SK-N-SH treated with all-trans-retinoic acid at 6 μM for 48 hours (cell line): ENCODE results near the gene ADAMTSL3.

ENCODE experiments used
- ATAC-seq: fragments of 200-7000 bp; cut with Tn5 transposase; 3 replicates; pipeline ENCODE4 v1.9.1; 2020; ENCODE audit warnings: mild to moderate bottlenecking, moderate library complexity
- ARNTL ChIP-seq: fragments of 450-650 bp; formaldehyde crosslinking; IDR thresholded peaks from 2 replicates; pipeline ENCODE4 v1.5.0; 2020; ENCODE audit warnings: low read depth, mild to moderate bottlenecking, moderate library complexity, borderline replicate concordance
- BACH2 ChIP-seq: fragments of 250-450 bp; sonication (Bioruptor Pico); IDR thresholded peaks from 2 replicates; pipeline ENCODE4 v1.9.0; 2021; ENCODE audit warnings: mild to moderate bottlenecking, borderline replicate concordance
- CREB5 ChIP-seq: fragments of 250-450 bp; sonication (Bioruptor Pico); IDR thresholded peaks from 2 replicates; pipeline ENCODE4 v1.5.1; 2020; ENCODE audit warnings: low read depth, mild to moderate bottlenecking, moderate library complexity
- CSDC2 ChIP-seq: fragments of 250-450 bp; sonication (Bioruptor Pico); IDR thresholded peaks from 2 replicates; pipeline ENCODE4 v1.5.0; 2020; ENCODE audit warnings: mild to moderate bottlenecking, moderate library complexity
- CSRNP3 ChIP-seq: fragments of 250-450 bp; sonication (Bioruptor Pico); IDR thresholded peaks from 2 replicates; pipeline ENCODE4 v1.5.1; 2021; ENCODE audit warnings: mild to moderate bottlenecking, moderate library complexity
- ESRRG ChIP-seq: fragments of 250-450 bp; sonication (Bioruptor Pico); IDR thresholded peaks from 2 replicates; pipeline ENCODE4 v1.6.1; 2021; ENCODE audit warnings: mild to moderate bottlenecking
- ISL1 ChIP-seq: fragments of 250-450 bp; sonication (Bioruptor Pico); IDR thresholded peaks from 2 replicates; pipeline ENCODE4 v2.1.2; 2022; ENCODE audit warnings: mild to moderate bottlenecking, moderate library complexity
- RARB ChIP-seq: fragments of 250-450 bp; sonication (Bioruptor Pico); IDR thresholded peaks from 2 replicates; pipeline ENCODE4 v1.8.0; 2021; ENCODE audit warnings: mild to moderate bottlenecking, moderate library complexity
- SNAI2 ChIP-seq: fragments of 250-450 bp; sonication (Bioruptor Pico); IDR thresholded peaks from 2 replicates; pipeline ENCODE4 v1.5.0; 2020; ENCODE audit warnings: mild to moderate bottlenecking, moderate library complexity
- TCF4 ChIP-seq: fragments of 250-450 bp; sonication (Bioruptor Pico); IDR thresholded peaks from 2 replicates; pipeline ENCODE4 v1.8.0; 2021; ENCODE audit warnings: mild to moderate bottlenecking, moderate library complexity, borderline replicate concordance
- TOX ChIP-seq: fragments of 250-450 bp; sonication (Bioruptor Pico); IDR thresholded peaks from 2 replicates; pipeline ENCODE4 v1.8.0; 2021; ENCODE audit warnings: mild to moderate bottlenecking, moderate library complexity, borderline replicate concordance
- TSHZ2 ChIP-seq: fragments of 250-450 bp; sonication (Bioruptor Pico); IDR thresholded peaks from 2 replicates; pipeline ENCODE4 v1.5.0; 2020; ENCODE audit warnings: mild to moderate bottlenecking, moderate library complexity
- ZC3H10 ChIP-seq: fragments of 250-450 bp; sonication (Bioruptor Pico); IDR thresholded peaks from 2 replicates; pipeline ENCODE4 v1.5.1; 2021; ENCODE audit warnings: mild to moderate bottlenecking, moderate library complexity
- ZFP30 ChIP-seq: fragments of 450-650 bp; formaldehyde crosslinking; IDR thresholded peaks from 2 replicates; pipeline ENCODE4 v1.5.0; 2022; ENCODE audit warnings: mild to moderate bottlenecking, moderate library complexity
- ZNF565 ChIP-seq: fragments of 450-650 bp; formaldehyde crosslinking; conservative IDR thresholded peaks from 2 replicates; pipeline ENCODE4 v1.5.0; 2020; ENCODE audit warnings: low read depth, mild to moderate bottlenecking, moderate library complexity
- ZNF70 ChIP-seq: fragments of 450-650 bp; formaldehyde crosslinking; IDR thresholded peaks from 2 replicates; pipeline ENCODE4 v1.5.0; 2020; ENCODE audit warnings: mild to moderate bottlenecking, moderate library complexity
- ZNF8 ChIP-seq: fragments of 450-650 bp; formaldehyde crosslinking; IDR thresholded peaks from 2 replicates; pipeline ENCODE4 v1.5.0; 2020; ENCODE audit warnings: mild to moderate bottlenecking, moderate library complexity
- TF ChIP-seq, protein P1 (sequence below): fragments of 250-450 bp; sonication (Bioruptor Pico); IDR thresholded peaks from 2 replicates; pipeline ENCODE4 v1.8.0; 2020; ENCODE audit warnings: mild to moderate bottlenecking, moderate library complexity, borderline replicate concordance
- TF ChIP-seq, protein P2 (sequence below): fragments of 250-450 bp; sonication (Bioruptor Pico); IDR thresholded peaks from 2 replicates; pipeline ENCODE4 v1.8.0; 2021; ENCODE audit warnings: low read depth, mild to moderate bottlenecking, moderate library complexity, borderline replicate concordance

ADAMTSL3 gene

DNA sequence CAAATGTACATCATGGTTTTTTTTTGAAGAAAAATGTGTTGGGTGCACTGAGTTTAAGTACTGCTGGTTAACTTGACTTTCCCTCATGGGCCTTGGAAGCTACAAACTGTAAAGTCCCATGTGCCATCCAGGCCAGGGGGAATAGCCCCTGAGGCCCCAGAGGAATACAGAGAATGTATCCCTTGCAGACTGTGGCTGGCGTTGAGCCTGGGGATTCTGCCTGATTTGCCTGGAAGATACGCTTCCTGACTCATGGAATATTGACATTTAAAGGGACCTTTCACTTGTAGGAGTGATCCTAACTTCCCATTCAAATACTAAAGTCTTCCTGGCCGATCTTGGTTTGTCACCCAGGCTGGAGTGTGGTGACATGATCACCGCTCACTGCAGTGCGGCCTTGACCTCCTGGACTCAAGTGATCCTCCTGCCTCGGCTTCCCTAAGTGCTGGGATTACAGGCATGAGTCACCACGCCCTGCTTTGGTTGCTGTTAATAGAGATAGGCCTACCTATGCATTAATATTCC lies 42.0 kb downstream of the ADAMTSL3 start:
- no peak for ATAC-seq
- TF ChIP-seq ZC3H10 (CRISPR knock-in tag) (no peak), ARNTL (CRISPR knock-in tag) (no peak), ZNF565 (CRISPR knock-in tag) (no peak), TOX (CRISPR knock-in tag) (no peak), ZNF8 (CRISPR knock-in tag) (no peak), TSHZ2 (no peak), SNAI2 (CRISPR knock-in tag) (no peak), CREB5 (CRISPR knock-in tag) (no peak), ESRRG (CRISPR knock-in tag) (no peak), ZNF70 (no peak), TCF4 (no peak), ISL1 (CRISPR knock-in tag) (no peak), RARB (CRISPR knock-in tag) (no peak), CSDC2 (CRISPR knock-in tag) (no peak), ZFP30 (CRISPR knock-in tag) (no peak)
- TF ChIP-seq, protein P1, sequence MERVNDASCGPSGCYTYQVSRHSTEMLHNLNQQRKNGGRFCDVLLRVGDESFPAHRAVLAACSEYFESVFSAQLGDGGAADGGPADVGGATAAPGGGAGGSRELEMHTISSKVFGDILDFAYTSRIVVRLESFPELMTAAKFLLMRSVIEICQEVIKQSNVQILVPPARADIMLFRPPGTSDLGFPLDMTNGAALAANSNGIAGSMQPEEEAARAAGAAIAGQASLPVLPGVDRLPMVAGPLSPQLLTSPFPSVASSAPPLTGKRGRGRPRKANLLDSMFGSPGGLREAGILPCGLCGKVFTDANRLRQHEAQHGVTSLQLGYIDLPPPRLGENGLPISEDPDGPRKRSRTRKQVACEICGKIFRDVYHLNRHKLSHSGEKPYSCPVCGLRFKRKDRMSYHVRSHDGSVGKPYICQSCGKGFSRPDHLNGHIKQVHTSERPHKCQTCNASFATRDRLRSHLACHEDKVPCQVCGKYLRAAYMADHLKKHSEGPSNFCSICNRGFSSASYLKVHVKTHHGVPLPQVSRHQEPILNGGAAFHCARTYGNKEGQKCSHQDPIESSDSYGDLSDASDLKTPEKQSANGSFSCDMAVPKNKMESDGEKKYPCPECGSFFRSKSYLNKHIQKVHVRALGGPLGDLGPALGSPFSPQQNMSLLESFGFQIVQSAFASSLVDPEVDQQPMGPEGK: no peak

- ATAC-seq: no peak
- TF ChIP-seq ZC3H10 (CRISPR knock-in tag) (no peak), ZNF8 (CRISPR knock-in tag) (no peak), RARB (CRISPR knock-in tag) (no peak), ZFP30 (CRISPR knock-in tag) (no peak), ESRRG (CRISPR knock-in tag) (no peak), ARNTL (CRISPR knock-in tag) (no peak), CSRNP3 (CRISPR knock-in tag) (no peak), TSHZ2 (no peak), TOX (CRISPR knock-in tag) (no peak), SNAI2 (CRISPR knock-in tag) (no peak), CSDC2 (CRISPR knock-in tag) (no peak), BACH2 (no peak)
- TF ChIP-seq, protein P2, sequence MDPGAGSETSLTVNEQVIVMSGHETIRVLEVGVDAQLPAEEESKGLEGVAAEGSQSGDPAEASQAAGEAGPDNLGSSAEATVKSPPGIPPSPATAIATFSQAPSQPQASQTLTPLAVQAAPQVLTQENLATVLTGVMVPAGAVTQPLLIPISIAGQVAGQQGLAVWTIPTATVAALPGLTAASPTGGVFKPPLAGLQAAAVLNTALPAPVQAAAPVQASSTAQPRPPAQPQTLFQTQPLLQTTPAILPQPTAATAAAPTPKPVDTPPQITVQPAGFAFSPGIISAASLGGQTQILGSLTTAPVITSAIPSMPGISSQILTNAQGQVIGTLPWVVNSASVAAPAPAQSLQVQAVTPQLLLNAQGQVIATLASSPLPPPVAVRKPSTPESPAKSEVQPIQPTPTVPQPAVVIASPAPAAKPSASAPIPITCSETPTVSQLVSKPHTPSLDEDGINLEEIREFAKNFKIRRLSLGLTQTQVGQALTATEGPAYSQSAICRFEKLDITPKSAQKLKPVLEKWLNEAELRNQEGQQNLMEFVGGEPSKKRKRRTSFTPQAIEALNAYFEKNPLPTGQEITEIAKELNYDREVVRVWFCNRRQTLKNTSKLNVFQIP (CRISPR knock-in tag): no peak
- TF ChIP-seq, protein P1: no peak
Measured at GRCh38 chr15:83697716-83698115, 43.8 kb downstream of the ADAMTSL3 start.
